GM23338 (cell line): ENCODE results near the gene CEP20.

Experiments used
- CREB1 ChIP-seq: fragments of 250-450 bp; sonication (Bioruptor Pico); IDR thresholded peaks from 2 replicates; pipeline ENCODE4 v1.5.0; 2020; ENCODE audit warnings: low read depth, mild to moderate bottlenecking, moderate library complexity
- CTCF ChIP-seq, 2 experiments: fragments of 200-600 bp in 1 of 2; sonication (generic) in 1 of 2; conservative IDR thresholded peaks; 2 replicates each; pipeline versions ENCODE4 v1.5.1 to v1.6.1; 2016 to 2017; ENCODE audit warnings: antibody characterized with exemption in 2 of 2, low read depth in 2 of 2, mild to moderate bottlenecking in 2 of 2, moderate library complexity in 1 of 2
- ETS1 ChIP-seq: IDR thresholded peaks from 2 replicates; pipeline ENCODE4 v1.6.1; 2016; ENCODE audit warnings: antibody characterized with exemption
- EZH2 ChIP-seq: fragments of 200-600 bp; sonication (generic); IDR thresholded peaks from one replicate; pipeline ENCODE4 v1.8.0; 2017; ENCODE audit warnings: antibody characterized with exemption, mild to moderate bottlenecking, low read depth; ENCODE audit not compliant: unreplicated experiment
- EZH2phosphoT487 ChIP-seq: fragments of 200-600 bp; sonication (generic); IDR thresholded peaks from one replicate; pipeline ENCODE4 v1.8.1; 2018; ENCODE audit warnings: antibody characterized with exemption; ENCODE audit not compliant: unreplicated experiment
- JUNB ChIP-seq: IDR thresholded peaks from one replicate; pipeline ENCODE4 v1.6.1; 2016; ENCODE audit warnings: antibody characterized with exemption; ENCODE audit not compliant: unreplicated experiment
- NANOG ChIP-seq: IDR thresholded peaks from 2 replicates; pipeline ENCODE4 v1.6.1; 2016; ENCODE audit warnings: antibody characterized with exemption, borderline replicate concordance
- POLR2AphosphoS5 ChIP-seq: IDR thresholded peaks from 2 replicates; pipeline ENCODE4 v1.6.1; 2016; ENCODE audit warnings: antibody characterized with exemption, low read depth
- REST ChIP-seq: IDR thresholded peaks from one replicate; pipeline ENCODE4 v1.6.1; 2018; ENCODE audit warnings: antibody characterized with exemption; ENCODE audit not compliant: unreplicated experiment
- STAT1 ChIP-seq: IDR thresholded peaks from one replicate; pipeline ENCODE4 v1.6.1; 2016; ENCODE audit warnings: antibody characterized with exemption; ENCODE audit not compliant: unreplicated experiment
- ZNF114 ChIP-seq: fragments of 250-450 bp; sonication (Bioruptor Pico); IDR thresholded peaks from 2 replicates; pipeline ENCODE4 v1.5.0; 2020; ENCODE audit warnings: mild to moderate bottlenecking, moderate library complexity
- ZNF331 ChIP-seq: fragments of 250-450 bp; sonication (Bioruptor Pico); IDR thresholded peaks from 2 replicates; pipeline ENCODE4 v1.5.0; 2020; ENCODE audit warnings: low read depth, mild to moderate bottlenecking, moderate library complexity
- ZNF462 ChIP-seq: fragments of 250-450 bp; sonication (Bioruptor Pico); IDR thresholded peaks from 2 replicates; pipeline ENCODE4 v1.5.0; 2020; ENCODE audit warnings: mild to moderate bottlenecking, moderate library complexity

GRCh38 chr16:15836074-15836473 is 52.3 kb downstream of the CEP20 start:
- no peak for TF ChIP-seq CTCF (conservative IDR thresholded peaks at IDR 0.05; ENCODE audit: low read depth in 2 of 2)
- TF ChIP-seq POLR2AphosphoS5 = no peak
- TF ChIP-seq JUNB = no peak
- no peak for TF ChIP-seq REST
- no peak for TF ChIP-seq EZH2
- no peak for TF ChIP-seq CREB1 (CRISPR knock-in tag)
- no peak for TF ChIP-seq EZH2phosphoT487
- TF ChIP-seq ZNF114 = no peak
- no peak for TF ChIP-seq ZNF331 (CRISPR knock-in tag)
- TF ChIP-seq STAT1 = no peak
- TF ChIP-seq ETS1 = no peak
- TF ChIP-seq NANOG = no peak
- no peak for TF ChIP-seq ZNF462
